SJSA1 (cell line): ENCODE data around the gene ASB18. TPM values are rescaled to one million over a fixed set of nuclear protein-coding genes. Genes with fewer than 3 reads are reported as not detected.

Experiments used
- DNase-seq, 2 experiments: peaks; one replicate each; pipeline ENCODE4 v3.0.0-alpha.2; 2015 to 2020; ENCODE audit warnings: low spot score in 2 of 2, low read depth in 1 of 2
- H3K27ac ChIP-seq: fragments of 250-450 bp; sonication (Bioruptor Pico); 2 replicates; pipeline ENCODE4 v1.5.1; 2020; ENCODE audit warnings: mild to moderate bottlenecking, moderate library complexity
- H3K27me3 ChIP-seq: fragments of 250-450 bp; sonication (Bioruptor Pico); replicated peaks from 2 replicates; pipeline ENCODE4 v1.5.1; 2020; ENCODE audit warnings: mild to moderate bottlenecking, moderate library complexity
- H3K36me3 ChIP-seq: fragments of 250-450 bp; sonication (Bioruptor Pico); 2 replicates; pipeline ENCODE4 v1.5.1; 2020; ENCODE audit warnings: mild to moderate bottlenecking
- H3K4me1 ChIP-seq: fragments of 250-450 bp; sonication (Bioruptor Pico); replicated peaks from 2 replicates; pipeline ENCODE4 v1.6.1; 2021; ENCODE audit warnings: mild to moderate bottlenecking
- H3K4me3 ChIP-seq: fragments of 250-450 bp; sonication (Bioruptor Pico); 2 replicates; pipeline ENCODE4 v1.5.1; 2020; ENCODE audit warnings: mild to moderate bottlenecking
- H3K9me3 ChIP-seq: fragments of 250-450 bp; sonication (Bioruptor Pico); replicated peaks from 2 replicates; pipeline ENCODE4 v1.5.1; 2020; ENCODE audit warnings: mild to moderate bottlenecking
- total RNA-seq: library from RNA; depleted of rRNA; stranded (reverse); fragments of >200 nt; shearing (Covaris generic); gene quantifications from 2 replicates; pipeline ENCODE4 v1.2.3, GENCODE V29; 2014

The ASB18 gene
- total RNA-seq, 1 experiment from 2014 or later: 1.1 TPM

- no peak for DNase-seq
- Histone ChIP-seq H3K9me3 (no peaks in the 10 kb centered on the region), H3K4me1 (peaks cover 5% of the 10 kb centered on the region)
Observed at GRCh38 chr2:236204953-236205352, 59.3 kb downstream of the ASB18 start.

GRCh38 chr2:236200378-236200777 is 63.8 kb downstream of the ASB18 start:
- no peak for DNase-seq
- no peaks in the 10 kb centered on the region; the same call in 1 of the 2 replicates for H3K9me3 ChIP-seq

More at GRCh38 chr2:236204953-236205352, 59.3 kb downstream of the ASB18 start:
- H3K4me3 ChIP-seq: no peak overlapping the region
- H3K36me3 ChIP-seq: peaks cover 5% of the 10 kb centered on the region; the same call in 1 of the 2 replicates
- no peaks in the 10 kb centered on the region for H3K27me3 ChIP-seq
- H3K27ac ChIP-seq: no peak overlapping the region

GRCh38 chr2:236196366-236196765 is 67.8 kb downstream of the ASB18 start:
- no peak overlapping the region for H3K27ac ChIP-seq
- H3K4me3 ChIP-seq: no peak overlapping the region
- H3K27me3 ChIP-seq: no peaks in the 10 kb centered on the region
- H3K9me3 ChIP-seq: no peaks in the 10 kb centered on the region; the same call in 1 of the 2 replicates
- H3K36me3 ChIP-seq: peaks cover 5% of the 10 kb centered on the region
- no peak for DNase-seq
- peaks cover 11% of the 10 kb centered on the region for H3K4me1 ChIP-seq

More at GRCh38 chr2:236200378-236200777, 63.8 kb downstream of the ASB18 start:
- no peaks in the 10 kb centered on the region for H3K27me3 ChIP-seq
- no peaks in the 10 kb centered on the region; the same call in 1 of the 2 replicates for H3K36me3 ChIP-seq
- no peak overlapping the region for H3K27ac ChIP-seq
- no peak overlapping the region for H3K4me3 ChIP-seq
- peaks cover 11% of the 10 kb centered on the region for H3K4me1 ChIP-seq

- no peak overlapping the region for H3K27ac ChIP-seq
- peaks cover 6% of the 10 kb centered on the region for H3K36me3 ChIP-seq
- no peaks in the 10 kb centered on the region for H3K27me3 ChIP-seq
- no peaks in the 10 kb centered on the region; the same call in 1 of the 2 replicates for H3K9me3 ChIP-seq
- H3K4me1 ChIP-seq: peaks cover 11% of the 10 kb centered on the region
- no peak overlapping the region for H3K4me3 ChIP-seq
- DNase-seq: no peak
Observed at GRCh38 chr2:236195726-236196125, 68.5 kb downstream of the ASB18 start.

GRCh38 chr2:236194786-236195185 is 69.4 kb downstream of the ASB18 start:
- peaks cover 6% of the 10 kb centered on the region for H3K36me3 ChIP-seq
- H3K27ac ChIP-seq: no peak overlapping the region
- H3K4me3 ChIP-seq: no peak overlapping the region
- H3K27me3 ChIP-seq: no peaks in the 10 kb centered on the region
- no peak for DNase-seq
- peaks cover 11% of the 10 kb centered on the region for H3K4me1 ChIP-seq
- H3K9me3 ChIP-seq: no peaks in the 10 kb centered on the region; the same call in 1 of the 2 replicates

GRCh38 chr2:236193026-236193425 is 71.2 kb downstream of the ASB18 start:
- Histone ChIP-seq H3K27ac (no peak overlapping the region), H3K36me3 (peaks cover 6% of the 10 kb centered on the region), H3K27me3 (no peaks in the 10 kb centered on the region), H3K4me3 (no peak overlapping the region), H3K4me1 (peaks cover 11% of the 10 kb centered on the region), H3K9me3 (no peaks in the 10 kb centered on the region)
- no peak for DNase-seq

GRCh38 chr2:236190674-236191073 is 73.5 kb downstream of the ASB18 start:
- Histone ChIP-seq H3K4me1 (no peaks in the 10 kb centered on the region), H3K27ac (no peak overlapping the region), H3K27me3 (no peaks in the 10 kb centered on the region), H3K9me3 (no peaks in the 10 kb centered on the region), H3K36me3 (peaks cover 6% of the 10 kb centered on the region), H3K4me3 (no peak overlapping the region)
- no peak for DNase-seq

GRCh38 chr2:236184701-236185100 is 79.5 kb downstream of the ASB18 start:
- Histone ChIP-seq H3K27me3 (no peaks in the 10 kb centered on the region), H3K9me3 (no peaks in the 10 kb centered on the region; the same call in 1 of the 2 replicates), H3K27ac (no peak overlapping the region), H3K4me1 (peaks cover 10% of the 10 kb centered on the region), H3K4me3 (no peak overlapping the region), H3K36me3 (peaks cover 3% of the 10 kb centered on the region; the same call in 1 of the 2 replicates)
- DNase-seq: no peak

GRCh38 chr2:236180831-236181453 is 83.3 kb downstream of the ASB18 start:
- Histone ChIP-seq H3K36me3 (peaks cover 3% of the 10 kb centered on the region; the same call in 1 of the 2 replicates), H3K27ac (peak overlapping the region; percentile 97), H3K4me3 (no peak overlapping the region; the same call in 1 of the 2 replicates), H3K9me3 (no peaks in the 10 kb centered on the region; the same call in 1 of the 2 replicates), H3K27me3 (no peaks in the 10 kb centered on the region), H3K4me1 (peaks cover 41% of the 10 kb centered on the region)
- peak; percentile 74 to 75 for DNase-seq

GRCh38 chr2:236180076-236180816 is 84.0 kb downstream of the ASB18 start:
- peak overlapping the region; percentile 97 for H3K27ac ChIP-seq
- H3K27me3 ChIP-seq: no peaks in the 10 kb centered on the region
- no peaks in the 10 kb centered on the region; the same call in 1 of the 2 replicates for H3K9me3 ChIP-seq
- peak overlapping the region; percentile 29 for H3K4me3 ChIP-seq
- H3K36me3 ChIP-seq: peaks cover 3% of the 10 kb centered on the region; the same call in 1 of the 2 replicates
- peaks cover 48% of the 10 kb centered on the region for H3K4me1 ChIP-seq
- peak in 1 of 2 experiments; percentile 84 for DNase-seq

- H3K9me3 ChIP-seq: no peaks in the 10 kb centered on the region
- peak overlapping the region; percentile 97 for H3K27ac ChIP-seq
- peak; percentile 41 to 51 for DNase-seq
- H3K27me3 ChIP-seq: no peaks in the 10 kb centered on the region
- no peaks in the 10 kb centered on the region for H3K36me3 ChIP-seq
- peak overlapping the region; percentile 29 for H3K4me3 ChIP-seq
- H3K4me1 ChIP-seq: peaks cover 56% of the 10 kb centered on the region
Observed at GRCh38 chr2:236179236-236180075, 84.8 kb downstream of the ASB18 start.

- Histone ChIP-seq H3K4me1 (peaks cover 62% of the 10 kb centered on the region), H3K9me3 (no peaks in the 10 kb centered on the region), H3K27me3 (no peaks in the 10 kb centered on the region), H3K27ac (peak overlapping the region; percentile 97), H3K4me3 (peak overlapping the region; percentile 29), H3K36me3 (no peaks in the 10 kb centered on the region; the same call in 1 of the 2 replicates)
- DNase-seq: peak in 1 of 2 experiments; percentile 43
Observed at GRCh38 chr2:236178890-236179235, 85.3 kb downstream of the ASB18 start.
